K562 (cell line): ENCODE measurements around the gene LILRB3. TPM values are rescaled to one million over a fixed set of nuclear protein-coding genes. Genes with fewer than 3 reads are reported as not detected.

Experiments
- ADNP ChIP-seq: fragments of 200-800 bp; sonication (Bioruptor generic); IDR thresholded peaks from 2 replicates; pipeline ENCODE4 v1.6.1; 2016; ENCODE audit warnings: missing genetic modification characterization, missing compliant biosample characterization
- ATF2 ChIP-seq: sonication (generic); formaldehyde crosslinking; IDR thresholded peaks from 2 replicates; pipeline ENCODE4 v1.8.1; 2022; ENCODE audit warnings: missing genetic modification reagents
- BMI1 ChIP-seq: fragments of 150-350 bp; IDR thresholded peaks from 2 replicates; pipeline ENCODE4 v1.6.1; 2014; ENCODE audit warnings: low read length
- CBX8 ChIP-seq: fragments of 200-600 bp; sonication (generic); IDR thresholded peaks from 2 replicates; pipeline ENCODE4 v1.6.1; 2012; ENCODE audit warnings: borderline replicate concordance, mixed run types, low read depth, mild to moderate bottlenecking, moderate library complexity, mixed read lengths, low read length, control low read depth, inconsistent platforms; ENCODE audit not compliant: poor library complexity, severe bottlenecking; ENCODE audit errors: extremely low read depth
- DLX4 ChIP-seq: fragments of 250-450 bp; sonication (Bioruptor Pico); IDR thresholded peaks from 2 replicates; pipeline ENCODE4 v1.6.1; 2021; ENCODE audit warnings: mild to moderate bottlenecking
- E2F3 ChIP-seq: fragments of 250-450 bp; sonication (Bioruptor Pico); IDR thresholded peaks from 2 replicates; pipeline ENCODE4 v1.4.0; 2020; ENCODE audit warnings: mild to moderate bottlenecking
- E2F5 ChIP-seq: sonication (generic); formaldehyde crosslinking; IDR thresholded peaks from 2 replicates; pipeline ENCODE4 v1.8.0; 2022; ENCODE audit warnings: mild to moderate bottlenecking, missing genetic modification reagents
- EWSR1 ChIP-seq: fragments of 450-650 bp; IDR thresholded peaks from 2 replicates; pipeline ENCODE4 v1.6.1; 2018; ENCODE audit warnings: borderline replicate concordance, mild to moderate bottlenecking, low read depth, moderate library complexity; ENCODE audit not compliant: partially characterized antibody
- GABPB2 ChIP-seq: fragments of 250-450 bp; sonication (Bioruptor Pico); conservative IDR thresholded peaks from 2 replicates; pipeline ENCODE4 v1.5.1; 2021; ENCODE audit warnings: mild to moderate bottlenecking
- MTA1 ChIP-seq: fragments of 450-650 bp; IDR thresholded peaks from 2 replicates; pipeline ENCODE4 v1.6.1; 2017; ENCODE audit warnings: borderline replicate concordance
- MTA2 ChIP-seq: fragments of 450-650 bp; IDR thresholded peaks from 2 replicates; pipeline ENCODE4 v1.6.1; 2016; ENCODE audit warnings: low read depth
- PHB ChIP-seq: fragments of 250-450 bp; sonication (Bioruptor Pico); IDR thresholded peaks from 2 replicates; pipeline ENCODE4 v1.5.0; 2021
- PHB2 ChIP-seq: fragments of 450-650 bp; IDR thresholded peaks from 2 replicates; pipeline ENCODE4 v1.6.1; 2017; ENCODE audit warnings: low read depth
- PML ChIP-seq: IDR thresholded peaks from 2 replicates; pipeline ENCODE4 v1.6.1; 2012; ENCODE audit warnings: low read length, inconsistent platforms
- POLR2H ChIP-seq: IDR thresholded peaks from 2 replicates; pipeline ENCODE4 v1.6.1; 2016; ENCODE audit warnings: missing genetic modification characterization, low read depth, mild to moderate bottlenecking, control low read depth, missing compliant biosample characterization, moderate library complexity
- RB1 ChIP-seq: fragments of 450-650 bp; IDR thresholded peaks from 2 replicates; pipeline ENCODE4 v1.6.1; 2017; ENCODE audit warnings: low read depth, mild to moderate bottlenecking
- U2AF1 ChIP-seq: fragments of 200-400 bp; formaldehyde crosslinking; optimal IDR thresholded peaks from 2 replicates; pipeline ENCODE3; 2017; ENCODE audit warnings: mild to moderate bottlenecking, low read depth, low read length, moderate library complexity
- ZC3H4 ChIP-seq: sonication (generic); formaldehyde crosslinking; IDR thresholded peaks from 2 replicates; pipeline ENCODE4 v1.9.0; 2021; ENCODE audit warnings: missing genetic modification reagents, borderline replicate concordance
- ZKSCAN8 ChIP-seq: fragments of 200-800 bp; sonication (Bioruptor generic); IDR thresholded peaks from 2 replicates; pipeline ENCODE4 v1.6.1; 2016; ENCODE audit warnings: missing genetic modification characterization, missing compliant biosample characterization
- ZNF23 ChIP-seq: fragments of 250-450 bp; sonication (Bioruptor Pico); IDR thresholded peaks from 2 replicates; pipeline ENCODE4 v1.4.0; 2020; ENCODE audit warnings: mild to moderate bottlenecking
- ZNF263 ChIP-seq: sonication (generic); formaldehyde crosslinking; IDR thresholded peaks from 2 replicates; pipeline ENCODE4 v1.8.0; 2022; ENCODE audit warnings: mild to moderate bottlenecking, missing genetic modification reagents, borderline replicate concordance
- polyA plus RNA-seq, 8 experiments: library from polyadenylated mRNA; depleted of rRNA in 4 of 8; stranded (reverse) in 5 of 8; unstranded in 3 of 8; fragments of >200 nt; fragmentation: Nextera tagmentation in 2 of 8; fragmentation: Illumina TruSeq in 1 of 8; extraction: Ambion mirVana in 2 of 8; extraction: Trizol in 1 of 8; gene quantifications; 2 replicates each; pipeline versions ENCODE4 v1.2.1 to v1.2.3, GENCODE V29; 2011 to 2014; ENCODE audit warnings: inconsistent platforms in 1 of 8, missing spikeins in 1 of 8
- total RNA-seq, 7 experiments: library from RNA; depleted of rRNA in 6 of 7; stranded (reverse); fragments of >200 nt in 6 of 7; fragmentation: Illumina TruSeq in 2 of 7; extraction: Trizol in 2 of 7; gene quantifications; 2 replicates each; pipeline versions ENCODE4 v1.2.1 to v1.2.3, GENCODE V29; 2011 to 2021; ENCODE audit warnings: low replicate concordance in 1 of 7
- TF ChIP-seq, protein P1 (sequence below), 2 experiments: IDR thresholded peaks; 2 replicates each; pipeline ENCODE4 v1.6.1; 2012; ENCODE audit warnings: improper control_type of control experiment in 2 of 2, low read depth in 2 of 2, low read length in 2 of 2, borderline replicate concordance in 1 of 2
- TF ChIP-seq, protein P2 (sequence below): IDR thresholded peaks from 2 replicates; pipeline ENCODE4 v1.6.1; 2011; ENCODE audit not compliant: insufficient read length; ENCODE audit errors: extremely low read depth

Gene LILRB3
- total and polyA plus RNA-seq, 9 of the 15 experiments (the other 6 are each of a cell fraction or from before 2014, with no cell fraction given), result 0.01 to 0.09 TPM; not detected in 7

GRCh38 chr19:54189735-54190502 lies 32.9 kb downstream of the LILRB3 start (continued):
- TF ChIP-seq CBX8, result no peak
- no peak for TF ChIP-seq PHB (CRISPR knock-in tag)
- TF ChIP-seq MTA1, result no peak
- no peak for TF ChIP-seq ATF2 (CRISPR knock-in tag)
- TF ChIP-seq ZNF23, result no peak
- TF ChIP-seq BMI1, result no peak
- TF ChIP-seq, protein P1, sequence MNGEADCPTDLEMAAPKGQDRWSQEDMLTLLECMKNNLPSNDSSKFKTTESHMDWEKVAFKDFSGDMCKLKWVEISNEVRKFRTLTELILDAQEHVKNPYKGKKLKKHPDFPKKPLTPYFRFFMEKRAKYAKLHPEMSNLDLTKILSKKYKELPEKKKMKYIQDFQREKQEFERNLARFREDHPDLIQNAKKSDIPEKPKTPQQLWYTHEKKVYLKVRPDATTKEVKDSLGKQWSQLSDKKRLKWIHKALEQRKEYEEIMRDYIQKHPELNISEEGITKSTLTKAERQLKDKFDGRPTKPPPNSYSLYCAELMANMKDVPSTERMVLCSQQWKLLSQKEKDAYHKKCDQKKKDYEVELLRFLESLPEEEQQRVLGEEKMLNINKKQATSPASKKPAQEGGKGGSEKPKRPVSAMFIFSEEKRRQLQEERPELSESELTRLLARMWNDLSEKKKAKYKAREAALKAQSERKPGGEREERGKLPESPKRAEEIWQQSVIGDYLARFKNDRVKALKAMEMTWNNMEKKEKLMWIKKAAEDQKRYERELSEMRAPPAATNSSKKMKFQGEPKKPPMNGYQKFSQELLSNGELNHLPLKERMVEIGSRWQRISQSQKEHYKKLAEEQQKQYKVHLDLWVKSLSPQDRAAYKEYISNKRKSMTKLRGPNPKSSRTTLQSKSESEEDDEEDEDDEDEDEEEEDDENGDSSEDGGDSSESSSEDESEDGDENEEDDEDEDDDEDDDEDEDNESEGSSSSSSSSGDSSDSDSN (IDR thresholded peaks at IDR 0.05; ENCODE audit: borderline replicate concordance in 1 of 2, low read depth in 2 of 2, low read length in 2 of 2), result no peak
- no peak for TF ChIP-seq DLX4 (CRISPR knock-in tag)
- no peak for TF ChIP-seq ZNF263
- peak; percentile 87 for TF ChIP-seq RB1
- TF ChIP-seq PML, result no peak
- TF ChIP-seq E2F3, result peak; percentile 70; the same call in 1 of the 2 replicates
- TF ChIP-seq ZKSCAN8, result no peak
- 0 out of 2 replicates have a peak, but pooled peaks have one; percentile 44 for TF ChIP-seq E2F5
- TF ChIP-seq PHB2, result no peak
- TF ChIP-seq U2AF1, result no peak
- peak; percentile 74 for TF ChIP-seq POLR2H (tag)
- no peak for TF ChIP-seq ZC3H4 (CRISPR knock-in tag)
- TF ChIP-seq GABPB2 (CRISPR knock-in tag), result no peak
- TF ChIP-seq EWSR1, result no peak
- no peak for TF ChIP-seq MTA2
- no peak for TF ChIP-seq ADNP
- TF ChIP-seq, protein P2, sequence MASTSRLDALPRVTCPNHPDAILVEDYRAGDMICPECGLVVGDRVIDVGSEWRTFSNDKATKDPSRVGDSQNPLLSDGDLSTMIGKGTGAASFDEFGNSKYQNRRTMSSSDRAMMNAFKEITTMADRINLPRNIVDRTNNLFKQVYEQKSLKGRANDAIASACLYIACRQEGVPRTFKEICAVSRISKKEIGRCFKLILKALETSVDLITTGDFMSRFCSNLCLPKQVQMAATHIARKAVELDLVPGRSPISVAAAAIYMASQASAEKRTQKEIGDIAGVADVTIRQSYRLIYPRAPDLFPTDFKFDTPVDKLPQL, result no peak
